NT2/D1 (cell line): Measurements from ENCODE around the gene CNTN5.

Experiments
- SUZ12 ChIP-seq: IDR thresholded peaks from 2 replicates; pipeline ENCODE4 v1.6.1; 2011; ENCODE audit not compliant: insufficient read length, insufficient read depth; ENCODE audit errors: extremely low read depth
- YY1 ChIP-seq: IDR thresholded peaks from 2 replicates; pipeline ENCODE4 v1.6.1; 2011; ENCODE audit not compliant: insufficient read length, insufficient read depth
- ZNF274 ChIP-seq: IDR thresholded peaks from 2 replicates; pipeline ENCODE4 v1.6.1; 2011; ENCODE audit warnings: mild to moderate bottlenecking, low read depth, low read length

DNA sequence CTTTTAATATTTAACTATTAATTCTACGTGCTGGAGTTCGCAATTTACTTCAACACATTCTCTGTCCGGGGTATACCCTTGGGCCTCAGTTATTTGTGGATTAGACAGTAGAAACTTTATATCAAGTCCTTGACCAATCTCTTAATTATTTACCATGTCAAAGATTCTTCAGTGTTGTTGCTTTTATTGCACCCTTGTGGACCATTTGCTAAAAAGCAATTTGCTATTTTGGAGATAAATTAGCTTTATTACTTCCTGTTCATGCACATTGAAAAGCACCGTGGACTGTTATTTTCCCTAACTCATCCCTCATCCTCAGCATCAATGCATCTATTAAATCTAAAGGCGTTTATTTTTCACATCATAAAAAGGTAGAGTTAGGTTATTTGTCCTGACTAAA is 609.9 kb downstream of the CNTN5 start:
- no peak for TF ChIP-seq YY1
- TF ChIP-seq SUZ12 = no peak
- TF ChIP-seq ZNF274 = no peak
